ENCODE results near the gene RNF169.

Gene RNF169

DNA sequence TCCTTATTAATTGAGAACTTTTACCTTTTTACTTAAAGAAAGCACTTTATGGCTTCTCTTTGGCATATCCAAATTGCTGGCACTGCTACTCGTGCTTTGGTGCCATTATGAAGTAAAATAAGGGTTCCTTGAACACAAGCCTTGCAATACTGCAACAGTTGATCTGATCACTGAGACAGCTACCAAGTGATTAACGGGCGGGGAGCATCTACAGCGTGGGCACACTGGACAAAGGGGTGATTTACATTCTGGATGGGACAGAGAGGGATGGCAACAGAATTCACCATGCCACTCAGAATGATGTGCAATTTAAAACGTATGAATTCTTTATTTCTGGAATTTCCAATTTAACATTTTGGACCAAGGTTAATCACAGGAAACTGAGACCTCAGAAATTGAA, 25.1 kb upstream of the RNF169 start:
- H2AFZ ChIP-seq (ENCODE audit: low read depth, low read length) = no peak overlapping the region
- H4K20me1 ChIP-seq (ENCODE audit: insufficient read depth, low read length) = no peaks in the 10 kb centered on the region
- H3K9me3 ChIP-seq (ENCODE audit: insufficient read depth, low read length, severe bottlenecking) = no peaks in the 10 kb centered on the region
- H3K79me2 ChIP-seq (ENCODE audit: insufficient read depth, low read length) = no peaks in the 10 kb centered on the region
- no peaks in the 10 kb centered on the region for H3K36me3 ChIP-seq (ENCODE audit: insufficient read depth, low read length)
- H3K4me1 ChIP-seq (ENCODE audit: insufficient read depth, low read length) = no peaks in the 10 kb centered on the region
- H3K4me3 ChIP-seq (ENCODE audit: low read depth in 1 of 2, low read length in 2 of 2) = no peak overlapping the region
- TF ChIP-seq EZH2 (IDR thresholded peaks at IDR 0.05; ENCODE audit: borderline replicate concordance, low read depth, low read length, severe bottlenecking) = no peak
- TF ChIP-seq, protein P1, sequence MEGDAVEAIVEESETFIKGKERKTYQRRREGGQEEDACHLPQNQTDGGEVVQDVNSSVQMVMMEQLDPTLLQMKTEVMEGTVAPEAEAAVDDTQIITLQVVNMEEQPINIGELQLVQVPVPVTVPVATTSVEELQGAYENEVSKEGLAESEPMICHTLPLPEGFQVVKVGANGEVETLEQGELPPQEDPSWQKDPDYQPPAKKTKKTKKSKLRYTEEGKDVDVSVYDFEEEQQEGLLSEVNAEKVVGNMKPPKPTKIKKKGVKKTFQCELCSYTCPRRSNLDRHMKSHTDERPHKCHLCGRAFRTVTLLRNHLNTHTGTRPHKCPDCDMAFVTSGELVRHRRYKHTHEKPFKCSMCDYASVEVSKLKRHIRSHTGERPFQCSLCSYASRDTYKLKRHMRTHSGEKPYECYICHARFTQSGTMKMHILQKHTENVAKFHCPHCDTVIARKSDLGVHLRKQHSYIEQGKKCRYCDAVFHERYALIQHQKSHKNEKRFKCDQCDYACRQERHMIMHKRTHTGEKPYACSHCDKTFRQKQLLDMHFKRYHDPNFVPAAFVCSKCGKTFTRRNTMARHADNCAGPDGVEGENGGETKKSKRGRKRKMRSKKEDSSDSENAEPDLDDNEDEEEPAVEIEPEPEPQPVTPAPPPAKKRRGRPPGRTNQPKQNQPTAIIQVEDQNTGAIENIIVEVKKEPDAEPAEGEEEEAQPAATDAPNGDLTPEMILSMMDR (IDR thresholded peaks at IDR 0.05; ENCODE audit: borderline replicate concordance, extremely low read depth, low read length, poor library complexity, severe bottlenecking) = no peak
- no peak overlapping the region for H3K9ac ChIP-seq (ENCODE audit: low read depth, low read length)
- no peak overlapping the region for H3K4me2 ChIP-seq (ENCODE audit: insufficient read depth, low read length)
- DNase-seq (no peak), ATAC-seq (ENCODE audit: insufficient read depth, low read depth) (no peak)
- peaks cover 11% of the 10 kb centered on the region for H3K27me3 ChIP-seq (ENCODE audit: insufficient read depth, low read length, poor library complexity)
- no peak overlapping the region for H3K27ac ChIP-seq (ENCODE audit: low read length)

DNA sequence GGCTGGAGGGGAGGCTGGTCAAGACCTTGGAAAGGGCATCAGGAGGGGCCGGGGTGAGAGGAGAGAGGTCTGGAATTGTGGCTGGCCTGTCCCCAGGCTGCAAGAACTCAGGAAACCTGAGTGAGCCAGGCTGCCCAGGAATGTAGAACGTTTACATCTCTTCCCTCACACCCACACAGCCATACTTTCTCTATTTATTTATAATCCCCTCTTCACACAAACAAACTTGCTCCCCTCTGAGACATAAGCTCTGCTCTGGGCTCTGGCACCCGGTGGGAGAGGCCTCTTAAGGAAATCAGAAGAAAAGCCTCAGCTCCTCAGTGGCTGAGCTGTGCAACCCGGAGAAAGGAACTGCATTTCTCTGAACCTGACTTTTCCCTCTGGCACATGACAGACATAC, 22.9 kb upstream of the RNF169 start:
- H4K20me1 ChIP-seq (ENCODE audit: insufficient read depth, low read length) = no peaks in the 10 kb centered on the region
- no peak overlapping the region for H2AFZ ChIP-seq (ENCODE audit: low read depth, low read length)
- no peak overlapping the region for H3K9ac ChIP-seq (ENCODE audit: low read depth, low read length)
- no peaks in the 10 kb centered on the region for H3K4me1 ChIP-seq (ENCODE audit: insufficient read depth, low read length)
- peaks cover 14% of the 10 kb centered on the region for H3K27me3 ChIP-seq (ENCODE audit: insufficient read depth, low read length, poor library complexity)
- no peak overlapping the region for H3K4me3 ChIP-seq (ENCODE audit: low read depth in 1 of 2, low read length in 2 of 2)
- no peaks in the 10 kb centered on the region for H3K79me2 ChIP-seq (ENCODE audit: insufficient read depth, low read length)
- H3K27ac ChIP-seq (ENCODE audit: low read length) = no peak overlapping the region
- TF ChIP-seq, protein P1 (IDR thresholded peaks at IDR 0.05; ENCODE audit: borderline replicate concordance, extremely low read depth, low read length, poor library complexity, severe bottlenecking) = no peak
- TF ChIP-seq EZH2 (IDR thresholded peaks at IDR 0.05; ENCODE audit: borderline replicate concordance, low read depth, low read length, severe bottlenecking) = no peak
- H3K4me2 ChIP-seq (ENCODE audit: insufficient read depth, low read length) = no peak overlapping the region
- H3K9me3 ChIP-seq (ENCODE audit: insufficient read depth, low read length, severe bottlenecking) = no peaks in the 10 kb centered on the region
- DNase-seq (no peak), ATAC-seq (ENCODE audit: insufficient read depth, low read depth) (no peak)
- H3K36me3 ChIP-seq (ENCODE audit: insufficient read depth, low read length) = no peaks in the 10 kb centered on the region

DNA sequence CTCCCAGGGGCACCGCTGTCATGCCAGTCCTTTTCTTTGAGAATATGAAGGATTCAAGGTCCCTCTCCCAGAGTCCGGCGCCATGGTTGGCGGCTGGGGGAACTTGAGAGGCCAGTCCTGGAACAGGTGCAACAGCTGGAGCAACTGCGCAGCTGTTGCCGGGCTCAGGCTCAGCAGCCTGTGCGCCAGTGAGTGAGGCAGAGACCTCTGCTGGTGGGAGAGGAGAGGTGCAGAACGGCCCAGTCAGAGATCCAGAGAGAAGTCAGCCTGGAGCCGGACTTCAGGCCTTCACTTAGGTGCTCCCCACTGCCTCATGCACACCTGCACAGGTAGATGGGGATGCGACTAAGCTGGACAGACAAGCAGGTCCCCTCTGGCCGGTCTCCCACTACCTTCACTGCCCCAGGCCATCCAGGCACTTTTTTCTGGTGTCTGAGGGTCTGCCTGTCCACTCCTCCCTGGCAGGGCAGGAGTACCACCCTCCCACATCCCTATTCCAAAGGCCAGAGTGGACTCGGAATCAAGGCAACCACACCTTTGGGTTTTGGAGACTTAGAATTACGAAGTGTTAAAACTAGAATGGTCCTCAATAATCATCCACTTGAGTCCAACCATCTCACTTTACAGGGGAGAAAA, 22.0 kb upstream of the RNF169 start:
- Histone ChIP-seq H4K20me1 (ENCODE audit: insufficient read depth, low read length) (no peaks in the 10 kb centered on the region), H3K4me1 (ENCODE audit: insufficient read depth, low read length) (no peaks in the 10 kb centered on the region), H3K4me3 (ENCODE audit: low read depth in 1 of 2, low read length in 2 of 2) (no peak overlapping the region), H3K79me2 (ENCODE audit: insufficient read depth, low read length) (no peaks in the 10 kb centered on the region), H3K9ac (ENCODE audit: low read depth, low read length) (no peak overlapping the region), H3K27me3 (ENCODE audit: insufficient read depth, low read length, poor library complexity) (peaks cover 14% of the 10 kb centered on the region), H3K9me3 (ENCODE audit: insufficient read depth, low read length, severe bottlenecking) (no peaks in the 10 kb centered on the region), H3K36me3 (ENCODE audit: insufficient read depth, low read length) (no peaks in the 10 kb centered on the region), H3K4me2 (ENCODE audit: insufficient read depth, low read length) (no peak overlapping the region), H3K27ac (ENCODE audit: low read length) (no peak overlapping the region), H2AFZ (ENCODE audit: low read depth, low read length) (no peak overlapping the region)
- DNase-seq = peak; percentile 68
- no peak for TF ChIP-seq EZH2 (IDR thresholded peaks at IDR 0.05; ENCODE audit: borderline replicate concordance, low read depth, low read length, severe bottlenecking)
- TF ChIP-seq, protein P1 (IDR thresholded peaks at IDR 0.05; ENCODE audit: borderline replicate concordance, extremely low read depth, low read length, poor library complexity, severe bottlenecking) = peak; percentile 90
- peak; percentile 100 for ATAC-seq (ENCODE audit: insufficient read depth, low read depth)

Measured in DND-41 (cell line).